ENCODE measurements around the gene ANKRD63.
A peak's percentile ranks its signal among the peaks of the same experiment; 100 is the strongest.

ANKRD63 gene

GRCh38 chr15:40282869-40283614 lies at the start of gene ANKRD63:
Gene ANKRD63, minus strand, starts transcription at chr15:40283064. Its CDS starts 478 bp downstream, at chr15:40282586.
- no peak for DNase-seq

- no peak for DNase-seq
Measured at GRCh38 chr15:40332113-40332781, 49.4 kb upstream of the ANKRD63 start.

- peak in 1 of 14 donors; percentile 61 for DNase-seq
Measured at GRCh38 chr15:40331637-40332036, 48.8 kb upstream of the ANKRD63 start.

GRCh38 chr15:40331026-40331425 lies 48.2 kb upstream of the ANKRD63 start:
- DNase-seq = no peak

GRCh38 chr15:40330368-40330836 lies 47.5 kb upstream of the ANKRD63 start:
- peak in 2 of 14 donors; percentile 16 to 38 for DNase-seq

GRCh38 chr15:40329804-40330203 lies 46.9 kb upstream of the ANKRD63 start:
- DNase-seq = no peak

GRCh38 chr15:40328751-40329150 lies 45.9 kb upstream of the ANKRD63 start:
- no peak for DNase-seq

- DNase-seq = no peak
Measured at GRCh38 chr15:40328176-40328575, 45.3 kb upstream of the ANKRD63 start.

- DNase-seq = no peak
Measured at GRCh38 chr15:40327457-40327856, 44.6 kb upstream of the ANKRD63 start.

- no peak for DNase-seq
Measured at GRCh38 chr15:40325700-40326099, 42.8 kb upstream of the ANKRD63 start.

- DNase-seq = peak in 1 of 14 donors; percentile 36
Measured at GRCh38 chr15:40325188-40325587, 42.3 kb upstream of the ANKRD63 start.

- peak in 4 of 14 donors; percentile 26 to 50 (median 34) for DNase-seq
Measured at GRCh38 chr15:40323953-40324937, 41.4 kb upstream of the ANKRD63 start.

- peak; percentile 20 to 85 (median 74) for DNase-seq
Measured at GRCh38 chr15:40323239-40323952, 40.5 kb upstream of the ANKRD63 start, which contains the start of gene INAFM2. Gene INAFM2, plus strand, starts transcription at chr15:40323692. Its CDS starts 364 bp downstream, at chr15:40324056.

- no peak for DNase-seq
Measured at GRCh38 chr15:40322531-40323238, 39.8 kb upstream of the ANKRD63 start.

GRCh38 chr15:40320931-40321371 lies 38.1 kb upstream of the ANKRD63 start:
- peak in 6 of 14 donors; percentile 15 to 64 (median 30) for DNase-seq

- no peak for DNase-seq
Measured at GRCh38 chr15:40320409-40320808, 37.5 kb upstream of the ANKRD63 start.

- DNase-seq = no peak
Measured at GRCh38 chr15:40317580-40317979, 34.7 kb upstream of the ANKRD63 start.

- DNase-seq = no peak
Measured at GRCh38 chr15:40316931-40317330, 34.1 kb upstream of the ANKRD63 start.

- no peak for DNase-seq
Measured at GRCh38 chr15:40314723-40315276, 31.9 kb upstream of the ANKRD63 start.
